NCI-H1092 treated with DMSO at 0.1 percent for 48 hours (cell line): ENCODE data around the gene ANGPTL2.
"Not testable (repeated sequence)": the region's sequence is repeated elsewhere in the genome, so short reads cannot be mapped to it uniquely, and the experiment has no call there.

Experiments used
- DNase-seq: peaks from one replicate; lab custom pipeline; 2025; lab: John Stamatoyannopoulos, UW

Gene ANGPTL2

GRCh38 chr9:127122176-127123063, at the start of gene ANGPTL2:
ANGPTL2 (minus strand) TSS chr9:127122635; CDS start chr9:127108731, 13,904 bp downstream.
- DNase-seq: peak; percentile 47

DNA sequence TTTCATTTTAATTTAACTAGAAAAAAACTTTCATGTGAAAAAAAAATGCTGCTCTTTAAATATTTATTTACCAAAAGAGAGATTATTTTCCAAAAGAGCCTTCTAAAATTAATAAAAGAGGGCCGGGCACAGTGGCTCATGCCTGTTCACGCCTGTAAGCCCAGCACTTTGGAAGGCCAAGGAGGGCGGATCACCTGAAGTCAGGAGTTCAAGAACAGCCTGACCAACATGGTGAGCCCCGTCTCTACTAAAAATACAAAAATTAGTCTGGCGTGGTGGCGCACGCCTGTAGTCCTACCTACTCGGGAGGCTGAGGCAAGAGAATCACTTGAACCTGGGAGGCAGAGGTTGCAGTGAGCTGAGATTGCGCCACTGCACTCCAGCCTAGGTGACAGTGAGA, 48.9 kb upstream of the ANGPTL2 start:
- DNase-seq: not testable (repeated sequence)

DNA sequence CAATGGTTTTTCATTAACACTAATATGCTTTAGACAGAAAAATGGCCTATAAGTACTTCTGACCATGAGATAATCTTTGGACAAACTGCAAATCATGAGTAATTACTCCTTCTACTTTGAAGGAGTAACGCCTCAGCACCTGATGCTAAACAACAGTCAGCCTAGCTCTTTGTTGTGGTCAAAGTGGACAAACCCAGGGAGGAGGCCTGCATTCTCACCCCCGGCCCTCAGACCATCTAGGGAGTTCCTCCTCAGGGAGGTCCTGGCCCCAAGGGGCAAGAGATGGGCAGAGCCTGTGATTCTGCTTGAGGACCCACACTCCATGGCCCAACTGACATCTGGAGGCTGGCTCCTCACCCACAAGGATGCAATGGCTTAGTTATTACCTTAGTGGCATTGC, 48.2 kb upstream of the ANGPTL2 start:
- DNase-seq: no peak

- no peak for DNase-seq
Observed at GRCh38 chr9:127170103-127170502, 47.7 kb upstream of the ANGPTL2 start.

GRCh38 chr9:127169575-127169883, 47.1 kb upstream of the ANGPTL2 start:
- no peak for DNase-seq

DNA sequence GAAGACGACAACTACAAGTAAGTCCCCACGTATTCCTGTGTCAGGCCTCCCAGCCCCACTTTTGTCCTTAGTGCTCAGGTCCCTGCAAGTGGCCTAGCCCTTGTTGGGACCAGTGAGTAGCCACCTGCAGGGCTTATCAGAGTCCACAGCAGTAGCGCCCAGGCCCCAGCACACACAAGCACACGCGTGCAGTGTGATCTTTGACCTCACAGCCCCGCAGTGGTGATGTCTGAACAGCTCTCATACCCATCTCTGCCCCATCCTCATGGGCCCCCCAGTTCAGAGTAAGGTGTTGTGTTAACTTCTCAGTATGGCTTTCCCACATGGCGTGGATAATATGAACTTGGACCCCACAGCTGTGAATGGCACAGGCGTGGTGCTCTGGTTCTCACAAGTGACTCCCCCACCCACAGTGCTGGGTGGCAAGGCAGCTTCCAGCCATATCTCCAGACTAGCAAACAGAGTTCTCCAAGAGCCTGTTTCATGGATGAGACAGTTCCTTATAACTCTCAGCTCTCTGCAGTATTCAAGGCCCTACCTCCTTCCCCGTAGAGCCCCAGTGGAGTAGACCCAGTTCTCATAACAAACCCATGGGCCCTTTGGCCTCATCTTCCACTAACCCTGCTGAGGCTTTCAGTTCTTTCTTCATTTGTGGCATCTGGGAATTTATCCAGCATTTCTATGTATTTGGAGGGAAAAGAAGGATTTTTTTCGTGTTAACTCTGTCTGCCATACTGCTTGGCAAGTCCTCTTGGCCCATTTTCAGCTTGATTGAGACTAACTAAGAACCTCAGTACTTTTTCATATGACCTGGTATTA, 46.5 kb upstream of the ANGPTL2 start:
- DNase-seq: no peak

GRCh38 chr9:127167560-127168326, 45.3 kb upstream of the ANGPTL2 start:
- DNase-seq: no peak

GRCh38 chr9:127166651-127167524, 44.5 kb upstream of the ANGPTL2 start:
- DNase-seq: no peak

GRCh38 chr9:127166111-127166510, 43.7 kb upstream of the ANGPTL2 start:
- no peak for DNase-seq

DNA sequence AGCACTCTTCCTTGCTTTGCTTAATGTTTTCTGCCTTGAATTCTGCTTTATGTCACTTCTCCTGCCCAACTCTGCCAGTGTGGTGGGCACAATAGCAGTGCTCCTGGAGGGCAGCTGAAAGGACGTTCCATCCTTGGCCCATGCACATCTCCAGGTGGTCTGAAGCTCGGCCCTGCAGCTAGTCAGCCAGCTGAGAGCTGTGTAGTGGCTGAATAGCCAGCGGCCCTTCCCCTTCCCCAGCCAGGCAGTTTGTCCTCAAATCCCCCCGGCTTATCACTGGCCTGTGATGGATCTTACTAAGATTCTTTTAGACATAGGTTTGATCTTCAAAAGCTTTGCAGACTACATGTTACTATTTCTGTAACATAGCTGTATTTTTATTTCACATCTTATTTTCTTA, 42.7 kb upstream of the ANGPTL2 start:
- no peak for DNase-seq

GRCh38 chr9:127163409-127163808, 41.0 kb upstream of the ANGPTL2 start:
- DNase-seq: no peak

DNA sequence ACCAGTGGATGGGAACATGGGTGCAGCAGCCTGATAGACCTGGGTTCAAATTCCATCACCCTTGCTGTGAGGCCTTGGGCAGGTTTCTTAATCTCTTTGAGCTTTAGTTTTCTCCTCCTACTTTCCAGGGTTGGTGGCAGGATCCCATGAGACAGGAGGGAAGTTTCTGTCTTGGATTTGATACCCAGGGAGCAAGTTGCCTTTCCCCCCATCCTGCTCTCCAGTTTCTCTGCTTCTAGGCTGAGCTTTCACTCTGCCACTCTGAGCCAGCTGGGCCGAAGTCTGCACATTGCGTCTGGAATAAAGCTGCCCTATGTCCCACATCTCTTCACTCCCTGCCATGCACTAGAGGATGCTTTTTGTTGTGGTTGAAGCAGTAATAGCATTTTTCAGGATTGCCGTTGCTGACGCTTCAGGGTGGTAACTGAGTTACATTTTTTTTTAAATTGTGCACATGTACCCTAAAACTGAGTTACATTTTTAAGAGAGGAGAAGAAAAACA, 40.5 kb upstream of the ANGPTL2 start:
- no peak for DNase-seq

GRCh38 chr9:127162046-127162863, 39.8 kb upstream of the ANGPTL2 start:
- no peak for DNase-seq

GRCh38 chr9:127161081-127161624, 38.7 kb upstream of the ANGPTL2 start:
- DNase-seq: no peak

DNA sequence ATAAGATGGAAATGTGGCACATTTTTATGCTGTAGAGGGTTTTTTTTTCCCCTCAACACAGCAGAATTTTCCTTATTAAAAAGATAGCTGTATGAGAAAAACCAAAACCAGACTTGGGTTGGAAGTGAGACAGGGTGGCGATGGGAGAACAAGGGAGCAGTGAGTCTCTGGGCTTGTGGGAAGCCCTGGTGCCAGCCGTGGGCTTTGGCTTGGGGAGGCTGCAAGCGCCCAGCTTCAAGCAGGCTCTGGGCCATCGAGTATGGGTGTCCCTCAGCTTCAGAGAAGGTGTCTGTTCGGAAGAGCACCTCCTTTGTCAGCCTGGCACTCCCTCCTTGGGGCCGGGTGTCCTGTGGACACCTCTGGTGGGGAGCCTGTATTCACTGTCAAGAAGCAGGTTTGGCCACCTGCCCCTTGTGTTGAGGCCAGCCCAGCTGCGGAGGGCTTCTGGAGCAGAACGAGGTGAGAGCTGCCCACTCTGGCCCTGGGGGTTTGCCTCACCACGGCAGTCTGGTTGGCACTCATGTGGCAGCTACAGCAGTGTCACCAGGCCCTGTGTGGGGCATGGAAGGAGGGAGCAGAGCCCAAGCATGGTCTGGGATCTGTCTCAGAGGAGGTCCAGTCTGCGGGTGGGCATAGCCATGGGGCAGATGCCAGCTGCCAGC, 37.6 kb upstream of the ANGPTL2 start:
- no peak for DNase-seq

- no peak for DNase-seq
Observed at GRCh38 chr9:127159325-127159801, 36.9 kb upstream of the ANGPTL2 start.

DNA sequence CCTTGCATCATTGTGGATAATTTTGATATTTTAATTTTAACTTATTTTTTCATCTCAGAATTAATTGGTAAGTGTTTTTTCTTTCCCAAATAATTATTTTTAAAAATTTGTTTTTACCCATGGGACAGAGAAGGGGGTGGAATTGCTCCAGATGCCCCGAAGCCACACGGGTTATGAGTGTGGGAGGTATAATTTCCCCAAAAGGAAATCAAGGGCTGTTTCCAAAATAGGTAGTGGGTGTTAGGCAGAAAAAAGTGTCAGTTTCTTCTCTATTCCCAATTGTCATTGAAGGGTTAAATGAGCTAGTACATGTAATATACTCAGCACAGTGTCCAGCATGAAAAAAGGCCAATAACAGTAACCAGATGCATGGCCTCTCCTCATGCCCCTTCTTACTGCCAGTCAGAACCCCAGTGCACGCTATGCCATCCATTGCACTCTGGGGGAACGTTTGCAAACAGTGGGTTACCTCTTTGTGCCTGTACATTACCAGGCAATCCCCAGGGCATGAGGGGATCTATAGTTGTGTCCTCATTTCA, 36.4 kb upstream of the ANGPTL2 start:
- DNase-seq: no peak

- DNase-seq: no peak
Observed at GRCh38 chr9:127155314-127155960, 33.0 kb upstream of the ANGPTL2 start.
